CD4-positive, alpha-beta T cell treated with Interleukin-17A for 4 hours (primary cell): ENCODE data around the gene RPA3.

ENCODE experiments used
- DNase-seq: peaks from one replicate; pipeline ENCODE4 v3.0.0-alpha.2; 2020; ENCODE audit warnings: mixed read lengths

RPA3 gene

GRCh38 chr7:7651479-7651878 lies 66.9 kb downstream of the RPA3 start:
- no peak for DNase-seq

- DNase-seq = no peak
Measured at GRCh38 chr7:7650682-7651206, 67.7 kb downstream of the RPA3 start.

DNA sequence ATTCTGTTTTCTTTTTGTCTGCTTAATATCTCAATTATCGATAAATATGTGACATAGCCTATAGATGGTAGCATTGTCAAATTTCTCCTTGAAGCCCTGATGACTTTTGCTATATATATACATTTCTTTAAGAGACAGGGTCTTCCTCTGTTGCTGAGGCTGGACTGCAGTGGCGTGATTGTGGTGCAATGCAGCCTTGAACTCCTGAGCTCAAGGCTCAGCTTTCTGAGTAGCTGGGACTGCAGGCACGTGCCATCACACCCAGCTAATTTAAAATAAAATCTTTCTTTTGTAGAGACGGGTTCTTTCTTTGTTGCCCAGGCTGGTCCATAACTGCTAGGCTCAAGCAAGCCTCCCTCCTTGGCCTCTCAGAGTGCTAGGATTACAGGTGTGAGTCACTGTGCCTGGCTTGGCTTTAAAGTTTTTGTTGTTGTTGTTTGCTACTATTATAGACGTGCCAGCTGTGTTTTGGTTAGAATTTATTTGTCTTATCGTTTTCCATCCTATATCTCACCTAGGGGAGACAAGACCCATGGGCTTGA lies 70.8 kb downstream of the RPA3 start:
- DNase-seq = no peak

- no peak for DNase-seq
Measured at GRCh38 chr7:7642081-7642480, 76.3 kb downstream of the RPA3 start.

- DNase-seq = no peak
Measured at GRCh38 chr7:7641129-7641663, 77.2 kb downstream of the RPA3 start.

- DNase-seq = peak; percentile 98
Measured at GRCh38 chr7:7640221-7641128, 77.9 kb downstream of the RPA3 start, which contains the start of gene UMAD1. TSS of gene UMAD1 (plus strand) at chr7:7640752. CDS start at chr7:7673372, 32,620 bp downstream.

DNA sequence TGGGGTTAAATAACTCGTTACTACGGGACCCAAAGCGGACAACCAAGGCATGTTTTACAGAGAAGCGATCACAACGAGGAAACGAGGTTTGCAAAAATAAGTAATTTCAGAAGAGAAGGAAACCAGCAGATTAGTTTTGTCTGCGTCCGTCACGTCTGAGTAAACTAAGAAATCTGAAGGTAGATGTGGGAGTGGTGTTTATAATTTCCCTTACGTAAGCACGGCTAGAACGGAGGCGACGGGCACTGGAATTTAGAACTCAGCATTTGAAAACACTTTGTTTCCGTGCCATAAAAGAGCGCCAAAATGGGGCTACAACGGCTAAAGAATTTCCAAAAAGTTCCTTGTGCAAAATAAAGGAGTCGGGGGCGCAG lies 78.6 kb downstream of the RPA3 start:
- peak; percentile 50 for DNase-seq

DNA sequence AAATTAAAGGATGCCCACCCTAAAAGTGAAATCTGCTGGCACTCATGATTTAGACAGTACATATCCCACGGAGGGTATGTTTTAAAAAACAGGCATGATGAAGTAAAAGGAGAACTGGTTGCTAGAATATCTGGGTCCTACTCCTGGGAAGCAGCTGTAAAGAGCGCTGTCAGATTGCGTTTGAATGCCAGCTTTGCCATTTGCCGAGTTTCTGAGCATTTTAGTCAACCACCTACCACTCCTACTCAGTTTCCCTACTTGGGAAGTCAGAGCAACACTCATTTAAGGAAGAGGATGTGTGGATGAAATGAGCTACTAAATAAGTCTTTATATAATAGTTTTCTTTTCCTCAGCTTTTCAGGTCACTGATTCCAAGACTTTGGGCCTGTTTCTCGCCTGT lies 79.0 kb downstream of the RPA3 start:
- no peak for DNase-seq

DNA sequence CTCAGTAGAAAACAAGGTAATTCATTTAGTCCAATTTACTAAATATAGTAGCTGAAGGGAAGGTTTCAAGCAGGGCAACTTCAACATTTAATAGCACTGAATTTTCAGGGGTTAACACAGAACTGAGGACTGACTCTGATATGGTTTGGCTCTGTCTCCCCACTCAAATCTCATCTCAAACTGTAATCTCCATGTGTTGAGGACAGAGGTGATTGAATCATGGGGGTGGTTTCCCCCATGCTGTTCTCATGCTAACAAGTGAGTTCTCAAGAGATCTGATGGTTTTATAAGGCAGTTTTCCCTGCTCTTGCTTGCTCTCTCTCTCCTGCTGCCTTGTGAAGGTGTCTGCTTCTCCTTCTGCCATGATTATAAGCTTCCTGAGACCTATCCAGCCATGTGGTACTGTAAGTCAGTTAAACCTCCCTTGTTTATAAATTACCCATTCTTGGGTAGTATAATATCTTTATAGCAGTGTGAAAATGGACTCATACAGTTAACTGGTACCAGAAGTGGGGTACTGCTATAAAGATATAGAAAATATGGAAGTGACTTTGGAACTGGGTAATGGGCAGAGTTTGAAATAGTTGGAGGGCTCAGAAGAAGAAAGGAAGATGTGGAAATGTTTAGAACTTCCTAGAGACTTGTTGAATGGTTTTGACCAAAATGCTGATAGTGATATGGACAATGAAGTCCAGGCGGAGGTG lies 87.6 kb downstream of the RPA3 start:
- no peak for DNase-seq

- no peak for DNase-seq
Measured at GRCh38 chr7:7628476-7628875, 89.9 kb downstream of the RPA3 start.

- DNase-seq = no peak
Measured at GRCh38 chr7:7620644-7621210, 97.7 kb downstream of the RPA3 start.

- no peak for DNase-seq
Measured at GRCh38 chr7:7620236-7620635, 98.2 kb downstream of the RPA3 start.

DNA sequence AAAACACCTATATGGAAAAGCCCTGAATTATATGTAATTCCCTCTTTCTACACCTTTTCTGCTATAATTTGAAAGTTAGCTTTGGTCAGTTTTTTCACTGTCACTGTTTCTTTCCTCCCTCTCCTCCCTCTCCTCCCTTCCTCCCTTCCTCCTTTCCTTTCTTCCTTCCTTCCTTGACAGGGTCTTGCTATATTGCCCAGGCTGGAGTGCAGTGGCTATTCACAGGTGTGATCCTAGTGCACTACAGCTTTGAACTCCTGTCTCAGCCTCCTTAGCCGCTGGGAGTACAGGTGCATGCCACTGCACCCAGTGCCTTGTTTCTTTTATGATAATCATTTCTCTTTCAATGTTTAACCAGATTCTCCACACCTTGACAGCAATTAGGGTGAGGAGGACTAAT lies 100.0 kb downstream of the RPA3 start:
- DNase-seq = no peak

DNA sequence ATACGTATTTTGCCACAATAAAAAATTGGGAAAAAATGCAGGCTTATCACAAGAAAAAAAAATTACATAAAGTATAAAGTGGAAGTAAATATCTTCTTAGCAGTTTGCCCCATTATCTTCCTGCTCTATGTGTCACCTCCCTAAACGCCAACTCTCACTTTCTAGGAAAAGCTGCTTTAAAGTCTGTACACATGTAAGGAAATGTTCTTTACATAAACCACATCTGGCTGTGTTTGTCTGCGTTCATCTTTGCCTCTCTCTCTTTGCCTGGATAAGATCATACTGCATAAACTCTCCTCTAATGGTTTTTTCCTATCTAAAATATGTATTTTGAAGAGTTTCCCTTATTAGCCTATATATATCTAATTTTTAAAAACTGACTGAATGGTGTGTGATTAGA lies 100.9 kb downstream of the RPA3 start:
- no peak for DNase-seq

DNA sequence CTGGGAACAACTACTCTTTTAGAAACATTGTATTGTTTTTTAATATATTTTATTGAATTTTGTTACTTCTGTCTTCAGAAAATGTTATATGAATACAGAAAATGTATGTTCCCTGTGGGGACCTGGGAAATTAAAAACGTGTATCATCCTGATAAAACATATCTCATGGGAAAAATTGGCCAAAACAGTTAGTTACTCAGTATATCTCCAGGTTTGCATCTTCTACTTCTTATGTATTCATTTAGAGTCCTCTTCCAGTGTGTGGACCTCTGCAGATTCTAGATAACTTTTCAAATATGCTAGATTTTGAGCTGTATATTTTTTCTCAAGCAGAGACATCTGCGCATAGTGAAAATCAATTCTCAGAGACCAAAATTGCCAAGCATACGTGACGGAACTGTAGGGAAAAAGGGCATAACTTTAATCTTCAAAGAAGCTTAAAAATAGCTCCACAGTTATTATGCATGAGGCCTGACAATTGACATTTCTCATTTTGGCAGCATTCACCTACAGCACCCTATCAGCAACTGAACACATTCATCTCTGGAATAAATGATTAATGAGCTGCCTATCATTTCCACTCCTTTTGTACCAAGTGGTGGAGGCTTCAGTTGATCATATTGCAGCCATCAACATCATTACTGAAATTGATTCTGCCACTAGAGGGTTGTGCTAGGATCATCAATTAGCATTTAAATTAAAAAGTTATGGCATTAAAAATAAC lies 104.2 kb downstream of the RPA3 start:
- DNase-seq = no peak

DNA sequence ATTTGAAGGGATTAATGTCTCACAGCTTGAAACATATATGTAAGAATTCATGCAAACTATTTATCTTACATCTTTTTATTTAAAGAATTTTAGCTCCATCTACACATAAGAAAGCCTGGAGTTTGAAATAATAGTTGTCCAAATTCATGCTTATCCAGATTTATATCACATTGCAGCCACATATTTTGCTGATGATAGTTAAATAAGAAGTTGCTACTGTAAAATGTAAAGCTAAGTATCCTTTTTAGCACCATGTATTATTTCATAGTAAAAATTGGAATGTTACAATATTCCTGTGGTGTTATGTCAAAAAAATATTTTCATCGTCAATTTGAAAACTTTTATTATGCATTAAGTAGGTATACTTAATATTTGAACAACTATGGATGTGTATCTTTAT lies 105.2 kb downstream of the RPA3 start:
- DNase-seq = no peak

DNA sequence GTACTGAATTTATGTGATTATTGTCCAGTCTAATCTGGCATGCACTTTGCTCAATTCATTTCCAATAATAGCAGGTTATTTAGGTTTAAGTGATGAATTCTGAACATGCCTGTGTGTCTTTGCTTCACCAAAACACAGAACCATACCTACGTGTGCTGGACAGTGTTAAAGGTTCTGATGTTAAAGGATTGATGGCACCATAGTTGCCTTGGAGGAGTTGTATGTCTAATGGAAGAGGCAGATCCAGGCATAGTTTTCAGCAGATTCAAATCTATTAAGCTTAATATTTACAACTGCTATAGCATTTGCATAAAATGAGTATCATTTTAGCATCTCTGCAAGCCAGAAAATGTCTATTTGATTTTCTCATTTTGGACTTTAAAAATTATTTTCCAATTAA lies 105.9 kb downstream of the RPA3 start:
- DNase-seq = no peak

GRCh38 chr7:7609330-7609729 lies 109.1 kb downstream of the RPA3 start:
- no peak for DNase-seq

DNA sequence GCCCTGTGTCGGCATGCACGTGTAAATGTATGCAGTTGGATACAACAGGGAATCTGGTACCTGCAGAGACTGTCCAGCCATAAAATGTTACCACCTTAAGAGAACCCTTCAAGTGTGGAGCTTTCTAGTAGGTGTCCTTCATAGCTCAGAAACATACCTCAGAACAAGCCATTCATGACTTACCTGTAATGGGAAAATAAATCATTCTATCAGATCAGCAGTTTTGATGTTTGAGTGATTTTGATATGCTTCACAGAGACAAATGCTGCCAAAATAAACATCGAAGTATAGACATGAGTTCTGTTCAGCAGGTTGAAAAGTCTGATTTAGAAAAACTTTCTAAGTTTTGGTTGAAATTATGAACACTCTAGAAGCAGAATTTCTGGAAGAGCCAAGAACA lies 111.4 kb downstream of the RPA3 start:
- no peak for DNase-seq

- no peak for DNase-seq
Measured at GRCh38 chr7:7596176-7596575, 122.2 kb downstream of the RPA3 start.

- no peak for DNase-seq
Measured at GRCh38 chr7:7595451-7595850, 123.0 kb downstream of the RPA3 start.
